Measurements from ENCODE around the gene MYO1B.

The MYO1B gene

DNA sequence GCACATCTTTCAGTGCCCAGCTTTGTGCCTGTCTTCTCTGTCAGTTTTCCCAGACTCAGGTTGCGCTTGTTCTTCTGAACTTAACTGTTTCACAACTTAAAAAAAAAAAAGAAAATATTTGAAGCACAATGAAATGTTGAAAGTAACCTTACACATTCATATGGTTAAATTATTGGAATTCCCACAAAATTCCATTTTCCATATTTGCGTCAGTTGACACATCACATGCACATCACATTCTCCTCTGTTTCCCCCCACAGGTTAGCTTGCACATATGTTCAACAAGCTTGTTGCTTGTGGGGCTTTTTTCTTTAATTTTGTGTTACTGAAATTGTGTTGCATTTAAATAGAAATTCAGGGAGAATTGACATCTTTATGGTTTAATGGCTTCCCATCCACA, 8.3 kb downstream of the MYO1B start:
- H3K18ac ChIP-seq (ENCODE audit: low read depth in 1 of 2, low read length in 2 of 2): no peak overlapping the region
- no peak overlapping the region for H2BK15ac ChIP-seq (ENCODE audit: low read depth, poor library complexity, severe bottlenecking)
- H3K4me1 ChIP-seq (ENCODE audit: control insufficient read depth, insufficient read depth, low read depth, low read length): peaks cover 15% of the 10 kb centered on the region
- no peak overlapping the region for H3K14ac ChIP-seq (ENCODE audit: low read length in 2 of 2)
- no peak overlapping the region for H3K27ac ChIP-seq (ENCODE audit: low read length, poor library complexity, severe bottlenecking)
- no peak overlapping the region for H2AFZ ChIP-seq (ENCODE audit: low read depth, low read length)
- WGBS: no CpG with 5 or more reads among the region's 2 CpGs
- no peak overlapping the region for H2BK120ac ChIP-seq (ENCODE audit: low read depth, low read length)
- no peak overlapping the region for H3K4ac ChIP-seq (ENCODE audit: low read depth in 1 of 2, low read length in 2 of 2)
- H3K27me3 ChIP-seq (ENCODE audit: control insufficient read depth in 1 of 2, insufficient read depth in 1 of 2, low read length in 2 of 2): no peaks in the 10 kb centered on the region
- no peak overlapping the region for H3K23ac ChIP-seq (ENCODE audit: low read length in 2 of 2)
- H4K91ac ChIP-seq (ENCODE audit: low read length): no peak overlapping the region
- no peaks in the 10 kb centered on the region for H3K9me3 ChIP-seq (ENCODE audit: control insufficient read depth, low read length)
- H3K36me3 ChIP-seq (ENCODE audit: control insufficient read depth in 1 of 2, insufficient read depth in 2 of 2, low read depth in 1 of 2, low read length in 2 of 2): peaks cover 0 to 48% of the 10 kb centered on the region in 2 experiments
- no peak overlapping the region for H2BK5ac ChIP-seq (ENCODE audit: low read depth, low read length, poor library complexity, severe bottlenecking)
- no peak overlapping the region for H3K4me2 ChIP-seq (ENCODE audit: low read length, poor library complexity, severe bottlenecking)
- H3K9ac ChIP-seq (ENCODE audit: low read length): no peak overlapping the region
- no peaks in the 10 kb centered on the region for H3K79me1 ChIP-seq (replicated peaks; ENCODE audit: low read length, poor library complexity, severe bottlenecking)
- no peak for DNase-seq
- peak overlapping the region; percentile 68 for H2AK5ac ChIP-seq (ENCODE audit: low read length, severe bottlenecking)
- no peak overlapping the region for H4K8ac ChIP-seq (ENCODE audit: low read length)
- H3K4me3 ChIP-seq (ENCODE audit: insufficient read depth in 1 of 2, low read depth in 1 of 2, low read length in 2 of 2): no peak overlapping the region
- H2BK12ac ChIP-seq (ENCODE audit: low read length in 2 of 2): peak overlapping the region in 1 of 2 experiments; percentile 60

DNA sequence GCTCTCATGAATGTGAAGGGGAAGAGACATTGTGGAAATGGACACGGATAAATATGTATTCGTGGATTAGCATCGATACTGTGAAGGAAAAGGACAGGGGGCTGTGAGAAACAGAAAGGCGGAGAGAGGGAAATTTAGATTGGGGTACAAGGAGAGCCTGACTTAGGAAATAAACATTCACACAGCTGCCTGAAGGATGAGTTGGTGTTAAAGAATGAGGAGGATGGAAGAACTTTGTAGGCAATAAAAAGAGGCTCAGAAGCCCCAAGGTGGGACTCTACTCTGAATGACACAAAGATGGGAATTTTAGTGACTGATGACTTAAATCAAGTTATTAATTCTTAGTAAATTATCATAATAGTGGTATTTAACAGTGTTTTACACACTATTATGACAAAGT, 10.1 kb downstream of the MYO1B start:
- no peak overlapping the region for H4K8ac ChIP-seq (ENCODE audit: low read length)
- DNase-seq: peak; percentile 27
- H2BK12ac ChIP-seq (ENCODE audit: low read length in 2 of 2): no peak overlapping the region
- H3K27ac ChIP-seq (ENCODE audit: low read length, poor library complexity, severe bottlenecking): no peak overlapping the region
- H3K4ac ChIP-seq (ENCODE audit: low read depth in 1 of 2, low read length in 2 of 2): no peak overlapping the region
- no peak overlapping the region for H2BK15ac ChIP-seq (ENCODE audit: low read depth, poor library complexity, severe bottlenecking)
- H3K79me1 ChIP-seq (replicated peaks; ENCODE audit: low read length, poor library complexity, severe bottlenecking): peaks cover 2% of the 10 kb centered on the region
- H3K9ac ChIP-seq (ENCODE audit: low read length): no peak overlapping the region
- no peak overlapping the region for H2BK120ac ChIP-seq (ENCODE audit: low read depth, low read length)
- H2BK5ac ChIP-seq (ENCODE audit: low read depth, low read length, poor library complexity, severe bottlenecking): no peak overlapping the region
- no peak overlapping the region for H3K4me3 ChIP-seq (ENCODE audit: insufficient read depth in 1 of 2, low read depth in 1 of 2, low read length in 2 of 2)
- H3K18ac ChIP-seq (ENCODE audit: low read depth in 1 of 2, low read length in 2 of 2): no peak overlapping the region
- H2AFZ ChIP-seq (ENCODE audit: low read depth, low read length): no peak overlapping the region
- H2AK5ac ChIP-seq (ENCODE audit: low read length, severe bottlenecking): no peak overlapping the region
- H3K4me1 ChIP-seq (ENCODE audit: control insufficient read depth, insufficient read depth, low read depth, low read length): peaks cover 13% of the 10 kb centered on the region
- H3K4me2 ChIP-seq (ENCODE audit: low read length, poor library complexity, severe bottlenecking): no peak overlapping the region
- WGBS: 87% methylated on average over 4 of the region's 4 CpGs
- no peak overlapping the region for H3K23ac ChIP-seq (ENCODE audit: low read length in 2 of 2)
- no peak overlapping the region for H4K91ac ChIP-seq (ENCODE audit: low read length)
- no peak overlapping the region for H3K14ac ChIP-seq (ENCODE audit: low read length in 2 of 2)
- no peaks in the 10 kb centered on the region for H3K27me3 ChIP-seq (ENCODE audit: control insufficient read depth in 1 of 2, insufficient read depth in 1 of 2, low read length in 2 of 2)
- peaks cover 0 to 33% of the 10 kb centered on the region in 2 experiments for H3K36me3 ChIP-seq (ENCODE audit: control insufficient read depth in 1 of 2, insufficient read depth in 2 of 2, low read depth in 1 of 2, low read length in 2 of 2)
- H3K9me3 ChIP-seq (ENCODE audit: control insufficient read depth, low read length): no peaks in the 10 kb centered on the region

DNA sequence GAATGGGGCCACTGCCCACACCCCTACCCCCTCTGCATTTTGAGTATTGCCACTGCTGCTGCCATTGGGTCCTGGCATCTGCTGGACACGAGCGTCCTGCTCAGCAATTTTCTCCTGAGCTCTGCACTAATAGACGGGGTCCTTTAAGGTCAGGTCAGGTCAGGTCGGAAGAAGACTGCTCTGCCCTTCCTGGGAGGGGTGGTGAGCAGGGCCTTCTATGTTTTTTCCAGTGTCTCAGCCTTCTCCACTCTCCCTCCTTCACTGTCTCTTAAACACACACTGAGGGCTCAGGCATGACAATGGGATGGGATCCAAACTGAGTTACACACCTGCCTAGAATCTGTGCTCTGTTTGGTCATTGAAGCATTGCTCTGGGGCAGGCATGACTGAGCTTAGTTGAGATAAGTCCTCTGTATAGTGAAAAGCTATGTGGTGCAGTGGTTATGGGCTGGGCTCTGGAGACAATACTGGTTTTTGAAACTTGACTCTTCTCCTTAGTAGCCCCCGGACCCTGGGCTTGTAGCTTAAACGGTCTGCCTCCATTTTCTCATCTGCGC, 10.6 kb downstream of the MYO1B start:
- no peak overlapping the region for H2BK12ac ChIP-seq (ENCODE audit: low read length in 2 of 2)
- no peak overlapping the region for H4K8ac ChIP-seq (ENCODE audit: low read length)
- H3K9me3 ChIP-seq (ENCODE audit: control insufficient read depth, low read length): no peaks in the 10 kb centered on the region
- H3K23ac ChIP-seq (ENCODE audit: low read length in 2 of 2): no peak overlapping the region
- H3K36me3 ChIP-seq (ENCODE audit: control insufficient read depth in 1 of 2, insufficient read depth in 2 of 2, low read depth in 1 of 2, low read length in 2 of 2): peaks cover 0 to 27% of the 10 kb centered on the region in 2 experiments
- H3K4me3 ChIP-seq (ENCODE audit: insufficient read depth in 1 of 2, low read depth in 1 of 2, low read length in 2 of 2): no peak overlapping the region
- H3K9ac ChIP-seq (ENCODE audit: low read length): no peak overlapping the region
- H3K4ac ChIP-seq (ENCODE audit: low read depth in 1 of 2, low read length in 2 of 2): no peak overlapping the region
- no peak overlapping the region for H2BK5ac ChIP-seq (ENCODE audit: low read depth, low read length, poor library complexity, severe bottlenecking)
- H2AK5ac ChIP-seq (ENCODE audit: low read length, severe bottlenecking): peak overlapping the region; percentile 17
- no peak overlapping the region for H3K4me2 ChIP-seq (ENCODE audit: low read length, poor library complexity, severe bottlenecking)
- H3K27ac ChIP-seq (ENCODE audit: low read length, poor library complexity, severe bottlenecking): no peak overlapping the region
- H3K79me1 ChIP-seq (replicated peaks; ENCODE audit: low read length, poor library complexity, severe bottlenecking): peaks cover 2% of the 10 kb centered on the region
- H2AFZ ChIP-seq (ENCODE audit: low read depth, low read length): no peak overlapping the region
- H3K4me1 ChIP-seq (ENCODE audit: control insufficient read depth, insufficient read depth, low read depth, low read length): peaks cover 13% of the 10 kb centered on the region
- DNase-seq: no peak
- H4K91ac ChIP-seq (ENCODE audit: low read length): no peak overlapping the region
- no peak overlapping the region for H2BK120ac ChIP-seq (ENCODE audit: low read depth, low read length)
- H2BK15ac ChIP-seq (ENCODE audit: low read depth, poor library complexity, severe bottlenecking): no peak overlapping the region
- WGBS: 71% methylated on average over 7 of the region's 7 CpGs
- H3K27me3 ChIP-seq (ENCODE audit: control insufficient read depth in 1 of 2, insufficient read depth in 1 of 2, low read length in 2 of 2): no peaks in the 10 kb centered on the region
- no peak overlapping the region for H3K14ac ChIP-seq (ENCODE audit: low read length in 2 of 2)
- H3K18ac ChIP-seq (ENCODE audit: low read depth in 1 of 2, low read length in 2 of 2): peak overlapping the region; percentile 5 to 11

DNA sequence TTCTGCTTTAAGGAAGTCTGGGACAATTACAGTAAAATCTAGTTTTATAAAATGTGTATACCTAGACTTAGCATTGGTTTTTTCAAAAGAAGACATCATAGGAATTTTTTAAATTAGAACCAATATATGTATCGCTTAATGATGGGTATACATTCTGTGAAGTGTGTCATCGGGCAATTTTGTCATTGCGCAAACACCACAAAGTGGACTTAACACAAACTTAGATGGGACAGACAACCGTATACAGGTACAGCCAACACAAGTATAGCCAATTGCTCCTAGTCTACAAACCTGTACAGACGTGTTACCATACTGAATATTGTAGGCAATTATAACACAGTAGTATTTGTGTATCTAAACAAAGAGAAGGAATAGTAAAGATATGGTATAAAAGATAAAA, 12.7 kb downstream of the MYO1B start:
- DNase-seq: no peak
- Histone ChIP-seq H2BK120ac (ENCODE audit: low read depth, low read length) (no peak overlapping the region), H3K4me1 (ENCODE audit: control insufficient read depth, insufficient read depth, low read depth, low read length) (peaks cover 10% of the 10 kb centered on the region), H3K4ac (ENCODE audit: low read depth in 1 of 2, low read length in 2 of 2) (no peak overlapping the region), H3K4me3 (ENCODE audit: insufficient read depth in 1 of 2, low read depth in 1 of 2, low read length in 2 of 2) (no peak overlapping the region), H2BK12ac (ENCODE audit: low read length in 2 of 2) (no peak overlapping the region), H3K36me3 (ENCODE audit: control insufficient read depth in 1 of 2, insufficient read depth in 2 of 2, low read depth in 1 of 2, low read length in 2 of 2) (peaks cover 0 to 19% of the 10 kb centered on the region in 2 experiments), H2BK5ac (ENCODE audit: low read depth, low read length, poor library complexity, severe bottlenecking) (no peak overlapping the region), H4K91ac (ENCODE audit: low read length) (no peak overlapping the region), H4K8ac (ENCODE audit: low read length) (no peak overlapping the region), H2AK5ac (ENCODE audit: low read length, severe bottlenecking) (no peak overlapping the region), H3K4me2 (ENCODE audit: low read length, poor library complexity, severe bottlenecking) (no peak overlapping the region), H3K9ac (ENCODE audit: low read length) (no peak overlapping the region), H2BK15ac (ENCODE audit: low read depth, poor library complexity, severe bottlenecking) (no peak overlapping the region), H3K79me1 (replicated peaks; ENCODE audit: low read length, poor library complexity, severe bottlenecking) (peaks cover 2% of the 10 kb centered on the region), H2AFZ (ENCODE audit: low read depth, low read length) (no peak overlapping the region), H3K23ac (ENCODE audit: low read length in 2 of 2) (no peak overlapping the region), H3K27ac (ENCODE audit: low read length, poor library complexity, severe bottlenecking) (no peak overlapping the region), H3K9me3 (ENCODE audit: control insufficient read depth, low read length) (no peaks in the 10 kb centered on the region), H3K14ac (ENCODE audit: low read length in 2 of 2) (no peak overlapping the region), H3K27me3 (ENCODE audit: control insufficient read depth in 1 of 2, insufficient read depth in 1 of 2, low read length in 2 of 2) (no peaks in the 10 kb centered on the region), H3K18ac (ENCODE audit: low read depth in 1 of 2, low read length in 2 of 2) (no peak overlapping the region)
- 100% methylated on average over 2 of the region's 5 CpGs for WGBS

Data from mesenchymal stem cell (in vitro differentiated cells and primary cell).